Mucosa of descending colon (tissue), 3 donors: Measurements from ENCODE around the gene LRRC14B. TPM values are rescaled to one million over a fixed set of nuclear protein-coding genes. Genes with fewer than 3 reads are reported as not detected.

Experiments
- ATAC-seq: fragments of 200-7000 bp; cut with Tn5 transposase; one replicate; pipeline ENCODE4 v1.9.1; 2020; ENCODE audit warnings: mild to moderate bottlenecking, moderate library complexity
- DNase-seq, 3 donors: peaks; one replicate each; pipeline ENCODE4 v3.0.0-alpha.2; 2020
- H3K36me3 ChIP-seq: fragments of 200-600 bp; one replicate; pipeline ENCODE4 v1.8.0; 2021; ENCODE audit warnings: low read depth, mild to moderate bottlenecking
- H3K4me1 ChIP-seq: fragments of 200-600 bp; one replicate; pipeline ENCODE4 v1.8.0; 2021; ENCODE audit warnings: low read depth, mild to moderate bottlenecking
- H3K4me3 ChIP-seq: fragments of 200-600 bp; one replicate; pipeline ENCODE4 v1.8.0; 2021; ENCODE audit warnings: mild to moderate bottlenecking
- H3K9me3 ChIP-seq: fragments of 200-600 bp; one replicate; pipeline ENCODE4 v1.8.0; 2021; ENCODE audit warnings: mild to moderate bottlenecking
- intact Hi-C, 2 donors: fragments of 100-400 bp; cut with DNase I in 1 of 2; cut with micrococcal nuclease in 1 of 2; formaldehyde crosslinking; loops; one replicate each; pipeline versions ENCODE4 v1.11.0 to v1.11.1; 2022; cut with DNase I, micrococcal nuclease
- total RNA-seq, 3 donors: library from RNA; stranded (reverse); fragmentation: NEBNext Ultra II Directional in 2 of 3; extraction: Animal tissue kit (Norgen Biotek cat#: 25700) in 2 of 3; gene quantifications; one replicate each; pipeline versions ENCODE4 v1.2.1 to v1.2.4, GENCODE V29; 2021 to 2023
- TF ChIP-seq, protein P1 (sequence below): fragments of 200-600 bp; IDR thresholded peaks from one replicate; pipeline ENCODE4 v1.8.0; 2022; ENCODE audit warnings: antibody characterized with exemption, mild to moderate bottlenecking
- donor health status: DM: no; HTN: no; CAD: no; lungs with moderate emphysema.
- donor health status: DM: no; HTN: no; CAD: no.
- donor health status: DM: no; HTN: yes; CAD: no.

LRRC14B gene
- total RNA-seq, 3 donors from 2014 or later = not detected

DNA sequence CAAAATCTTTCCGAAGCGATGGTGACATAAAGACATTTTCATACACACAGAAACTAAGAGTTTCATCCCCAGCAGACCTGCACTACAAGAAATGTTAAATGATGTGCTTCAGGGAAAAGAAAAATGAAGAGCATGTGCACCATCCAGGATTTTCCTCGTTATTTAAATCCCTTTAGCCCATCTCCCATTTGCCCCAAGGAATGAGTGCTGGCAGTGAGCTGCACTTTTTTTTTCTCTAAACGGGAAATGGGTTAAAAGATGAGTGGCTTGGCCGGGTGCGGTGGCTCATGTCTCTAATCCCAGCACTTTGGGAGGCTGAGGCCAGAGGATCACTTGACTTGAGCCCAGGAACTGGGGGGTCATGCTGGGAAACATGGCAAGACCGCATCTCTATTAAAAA, 6.8 kb upstream of the LRRC14B start:
- ATAC-seq = no peak
- Histone ChIP-seq H3K9me3 (no peaks in the 10 kb centered on the region), H3K4me1 (peaks cover 3% of the 10 kb centered on the region), H3K36me3 (no peaks in the 10 kb centered on the region), H3K4me3 (no peak overlapping the region)
- intact Hi-C loops = no loop called here
- no peak for DNase-seq
- TF ChIP-seq, protein P1, sequence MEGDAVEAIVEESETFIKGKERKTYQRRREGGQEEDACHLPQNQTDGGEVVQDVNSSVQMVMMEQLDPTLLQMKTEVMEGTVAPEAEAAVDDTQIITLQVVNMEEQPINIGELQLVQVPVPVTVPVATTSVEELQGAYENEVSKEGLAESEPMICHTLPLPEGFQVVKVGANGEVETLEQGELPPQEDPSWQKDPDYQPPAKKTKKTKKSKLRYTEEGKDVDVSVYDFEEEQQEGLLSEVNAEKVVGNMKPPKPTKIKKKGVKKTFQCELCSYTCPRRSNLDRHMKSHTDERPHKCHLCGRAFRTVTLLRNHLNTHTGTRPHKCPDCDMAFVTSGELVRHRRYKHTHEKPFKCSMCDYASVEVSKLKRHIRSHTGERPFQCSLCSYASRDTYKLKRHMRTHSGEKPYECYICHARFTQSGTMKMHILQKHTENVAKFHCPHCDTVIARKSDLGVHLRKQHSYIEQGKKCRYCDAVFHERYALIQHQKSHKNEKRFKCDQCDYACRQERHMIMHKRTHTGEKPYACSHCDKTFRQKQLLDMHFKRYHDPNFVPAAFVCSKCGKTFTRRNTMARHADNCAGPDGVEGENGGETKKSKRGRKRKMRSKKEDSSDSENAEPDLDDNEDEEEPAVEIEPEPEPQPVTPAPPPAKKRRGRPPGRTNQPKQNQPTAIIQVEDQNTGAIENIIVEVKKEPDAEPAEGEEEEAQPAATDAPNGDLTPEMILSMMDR = no peak

DNA sequence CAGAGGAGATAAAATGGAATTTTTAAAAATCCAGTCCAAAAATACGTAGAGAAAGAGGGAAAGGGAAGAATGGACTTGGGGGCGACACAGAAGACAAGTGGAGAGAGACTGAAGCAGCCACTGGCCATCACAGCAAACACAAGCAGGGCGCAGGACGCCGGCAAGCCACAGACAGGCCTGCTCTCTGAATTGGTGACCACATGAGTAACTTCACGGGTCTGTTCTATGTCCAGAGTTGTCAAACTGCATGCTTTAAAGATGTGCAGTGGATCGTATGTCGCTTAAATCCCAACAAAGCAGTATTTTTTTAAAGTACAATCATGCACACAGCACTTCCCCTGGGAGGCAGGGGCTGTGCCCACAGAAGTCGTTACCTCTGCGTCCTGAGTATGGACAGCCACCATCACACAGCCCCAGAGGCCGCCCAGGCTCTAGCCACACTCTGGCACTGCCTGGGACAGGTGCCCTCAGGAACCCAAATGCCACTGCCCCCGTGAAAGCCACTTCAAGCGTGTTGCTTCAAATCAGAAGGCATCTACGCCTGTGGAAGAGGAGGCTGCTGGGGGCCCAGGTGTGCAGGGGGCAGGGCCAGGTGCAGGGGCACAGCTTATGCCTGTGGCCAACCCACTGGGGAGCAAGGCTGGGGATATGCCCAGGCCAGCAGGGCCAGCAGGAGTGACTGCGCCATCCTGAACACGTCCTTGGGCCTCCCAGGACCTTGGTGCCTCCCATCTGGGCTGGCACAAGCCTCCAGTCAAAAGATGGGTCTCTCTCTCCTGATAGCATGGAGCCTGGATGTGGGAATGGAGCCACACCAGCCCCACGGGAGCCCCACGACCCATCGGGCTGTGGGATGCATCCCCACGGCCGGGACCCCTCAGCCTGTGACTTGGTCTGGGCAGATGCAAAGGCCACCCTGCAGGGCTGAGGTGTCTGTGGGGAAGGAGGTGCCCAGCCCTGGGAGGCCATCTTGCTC, 5.9 kb upstream of the LRRC14B start:
- H3K36me3 ChIP-seq = no peaks in the 10 kb centered on the region
- no peaks in the 10 kb centered on the region for H3K9me3 ChIP-seq
- H3K4me3 ChIP-seq = no peak overlapping the region
- ATAC-seq (no peak), DNase-seq (no peak)
- intact Hi-C loops = no loop called here
- H3K4me1 ChIP-seq = peaks cover 3% of the 10 kb centered on the region
- TF ChIP-seq, protein P1 = no peak

DNA sequence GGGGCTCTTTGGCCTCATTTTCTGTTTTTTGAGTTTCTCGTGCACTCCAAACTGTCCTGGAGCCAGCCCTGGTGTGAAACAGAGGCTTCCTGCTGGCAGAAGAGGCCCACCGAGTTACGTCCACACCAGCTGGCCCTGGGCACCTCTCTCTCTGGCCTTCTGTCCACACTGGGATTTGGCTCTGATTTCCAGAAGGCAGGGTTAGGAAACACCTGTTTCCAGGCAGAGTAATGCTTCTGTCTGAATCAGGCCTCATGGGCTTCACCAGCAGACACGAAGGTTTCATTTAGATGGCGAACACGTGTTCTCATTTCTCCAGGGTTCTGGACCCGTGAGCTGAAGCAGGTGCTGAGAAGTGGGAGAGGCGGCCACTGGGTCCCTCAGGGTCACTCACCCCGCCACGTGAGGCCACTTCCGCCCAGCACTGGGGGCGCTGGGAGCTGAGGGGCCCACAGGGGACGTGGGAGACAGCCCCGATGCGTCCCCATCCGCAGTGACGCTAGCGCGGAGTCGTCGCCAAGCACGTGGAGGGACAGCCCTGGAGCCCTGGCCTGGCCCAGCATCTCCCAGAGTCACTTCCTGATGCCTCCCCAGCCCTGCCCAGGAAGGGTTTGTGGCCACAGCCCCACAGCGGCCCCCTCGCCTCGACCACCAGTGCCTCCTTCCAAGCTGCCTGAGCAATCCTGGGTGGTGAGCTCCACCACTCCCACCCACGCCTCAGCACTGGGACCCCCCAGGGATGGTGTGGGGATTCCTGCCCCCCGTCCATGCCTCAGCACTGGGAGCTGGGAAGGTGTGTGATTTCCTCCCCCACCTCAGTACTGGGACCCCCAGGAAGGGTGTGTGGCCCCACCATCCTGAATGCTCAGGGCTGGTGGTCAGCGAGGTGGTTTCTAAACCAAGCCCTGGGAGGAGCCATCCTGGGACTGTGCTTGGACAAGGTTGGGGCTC, 4.9 kb upstream of the LRRC14B start:
- DNase-seq (no peak), ATAC-seq (no peak)
- no peaks in the 10 kb centered on the region for H3K36me3 ChIP-seq
- H3K4me3 ChIP-seq = no peak overlapping the region
- TF ChIP-seq, protein P1 = no peak
- no peaks in the 10 kb centered on the region for H3K9me3 ChIP-seq
- intact Hi-C loops = no loop called here
- H3K4me1 ChIP-seq = peaks cover 6% of the 10 kb centered on the region

DNA sequence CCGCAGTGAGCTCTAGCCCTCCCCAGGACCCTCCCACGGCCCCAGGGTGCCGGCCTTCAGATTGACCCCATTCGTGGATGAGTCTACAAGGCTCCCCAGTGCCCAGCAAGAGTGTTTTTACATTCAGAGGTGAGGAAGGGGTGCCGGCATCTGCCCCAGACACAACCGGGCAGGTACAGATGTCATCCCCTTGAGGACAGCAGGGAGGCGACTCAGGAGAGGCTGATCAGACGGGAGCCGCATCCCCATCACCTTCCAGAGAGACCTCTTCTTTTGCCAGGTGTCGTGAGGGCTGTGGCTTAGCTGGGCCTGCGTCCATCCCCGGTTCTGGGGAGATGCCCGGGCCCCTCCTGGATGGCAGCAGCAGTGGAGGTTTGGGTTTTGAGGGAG, 4.3 kb upstream of the LRRC14B start:
- DNase-seq (peak in 1 of 3 donors; percentile 18), ATAC-seq (no peak)
- TF ChIP-seq, protein P1 = no peak
- no peaks in the 10 kb centered on the region for H3K36me3 ChIP-seq
- peaks cover 11% of the 10 kb centered on the region for H3K4me1 ChIP-seq
- intact Hi-C loops = no loop called here
- H3K4me3 ChIP-seq = no peak overlapping the region
- no peaks in the 10 kb centered on the region for H3K9me3 ChIP-seq

DNA sequence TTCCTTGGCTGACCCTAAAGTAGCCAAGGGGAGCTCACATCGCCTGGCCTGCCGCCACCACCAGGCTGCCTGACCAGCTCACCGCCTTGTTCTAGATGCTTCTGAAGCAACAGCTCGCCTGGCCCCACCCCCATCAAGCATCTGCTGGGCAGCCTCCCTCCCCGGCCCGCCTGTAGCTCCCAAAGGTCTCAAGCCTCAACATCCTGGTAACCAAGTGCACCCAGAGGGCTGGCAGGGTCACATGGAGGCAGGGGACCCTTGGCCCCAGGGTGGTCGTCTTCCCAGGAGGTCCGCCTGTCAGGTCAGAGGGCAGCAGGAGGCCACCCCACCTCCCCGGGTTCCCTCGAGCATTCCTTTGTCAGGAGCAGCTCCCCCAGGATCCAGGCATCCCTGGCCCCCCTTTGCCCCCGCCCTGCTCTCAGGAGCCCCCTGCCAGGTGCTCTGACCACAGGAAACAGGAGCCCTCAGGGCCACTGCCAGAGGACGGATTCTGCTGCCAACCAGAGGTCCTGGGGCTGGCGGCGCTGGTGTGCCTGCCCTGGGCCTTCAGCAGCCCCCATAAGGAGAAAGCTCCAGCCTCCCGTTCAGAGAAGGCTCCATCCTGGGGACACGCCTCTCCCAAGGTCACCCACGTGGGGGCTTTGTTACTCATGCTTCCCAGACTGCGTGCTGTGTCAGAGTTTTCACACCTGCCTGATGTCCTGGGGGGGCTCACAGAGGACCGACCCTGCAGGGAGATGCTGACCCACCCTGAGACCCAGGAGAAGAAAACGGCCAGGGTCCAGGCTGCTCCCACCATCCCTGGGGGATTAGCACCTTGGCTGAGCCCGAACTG, 3.5 kb upstream of the LRRC14B start:
- DNase-seq = peak in 1 of 3 donors; percentile 24
- Histone ChIP-seq H3K9me3 (no peaks in the 10 kb centered on the region), H3K4me1 (peaks cover 11% of the 10 kb centered on the region), H3K36me3 (no peaks in the 10 kb centered on the region), H3K4me3 (no peak overlapping the region)
- TF ChIP-seq, protein P1 = no peak
- ATAC-seq = no peak
- intact Hi-C loops = no loop called here
